ENCODE data around the gene CTBP1. TPM values are rescaled to one million over a fixed set of nuclear protein-coding genes. Genes with fewer than 3 reads are reported as not detected.

CTBP1 gene
- total and polyA plus RNA-seq, 2 experiments from 2014 or later = 74.0 to 192 TPM

GRCh38 chr4:1169691-1170096 is 79.2 kb downstream of the CTBP1 start:
- peaks cover 5% of the 10 kb centered on the region for H3K4me1 Mint-ChIP-seq
- Histone ChIP-seq H3K4me1 (ENCODE audit: insufficient read depth) (no peaks in the 10 kb centered on the region), H3K9me2 (ENCODE audit: insufficient read depth) (no peaks in the 10 kb centered on the region), H3K4me2 (no peak overlapping the region), H2AFZ (no peak overlapping the region), H4K20me1 (replicated peaks; ENCODE audit: insufficient read depth) (no peaks in the 10 kb centered on the region), H3K27me3 (ENCODE audit: insufficient read depth) (peaks cover 70% of the 10 kb centered on the region), H3K27ac (ENCODE audit: low read depth) (no peak overlapping the region), H3K36me3 (ENCODE audit: insufficient read depth) (no peaks in the 10 kb centered on the region), H3F3A (replicated peaks; ENCODE audit: low read depth) (no peaks in the 10 kb centered on the region), H3K4me3 (no peak overlapping the region), H3K79me2 (replicated peaks; ENCODE audit: insufficient read depth) (no peaks in the 10 kb centered on the region)
- peaks cover 3% of the 10 kb centered on the region; the same call in 1 of the 3 replicates for H3K36me3 Mint-ChIP-seq (ENCODE audit: low read depth)
- peaks cover 75% of the 10 kb centered on the region for H3K27me3 Mint-ChIP-seq (ENCODE audit: insufficient read depth, low read depth, poor library complexity)
- no peak overlapping the region for H3K4me3 Mint-ChIP-seq
- TF ChIP-seq, protein P1, sequence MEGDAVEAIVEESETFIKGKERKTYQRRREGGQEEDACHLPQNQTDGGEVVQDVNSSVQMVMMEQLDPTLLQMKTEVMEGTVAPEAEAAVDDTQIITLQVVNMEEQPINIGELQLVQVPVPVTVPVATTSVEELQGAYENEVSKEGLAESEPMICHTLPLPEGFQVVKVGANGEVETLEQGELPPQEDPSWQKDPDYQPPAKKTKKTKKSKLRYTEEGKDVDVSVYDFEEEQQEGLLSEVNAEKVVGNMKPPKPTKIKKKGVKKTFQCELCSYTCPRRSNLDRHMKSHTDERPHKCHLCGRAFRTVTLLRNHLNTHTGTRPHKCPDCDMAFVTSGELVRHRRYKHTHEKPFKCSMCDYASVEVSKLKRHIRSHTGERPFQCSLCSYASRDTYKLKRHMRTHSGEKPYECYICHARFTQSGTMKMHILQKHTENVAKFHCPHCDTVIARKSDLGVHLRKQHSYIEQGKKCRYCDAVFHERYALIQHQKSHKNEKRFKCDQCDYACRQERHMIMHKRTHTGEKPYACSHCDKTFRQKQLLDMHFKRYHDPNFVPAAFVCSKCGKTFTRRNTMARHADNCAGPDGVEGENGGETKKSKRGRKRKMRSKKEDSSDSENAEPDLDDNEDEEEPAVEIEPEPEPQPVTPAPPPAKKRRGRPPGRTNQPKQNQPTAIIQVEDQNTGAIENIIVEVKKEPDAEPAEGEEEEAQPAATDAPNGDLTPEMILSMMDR (conservative IDR thresholded peaks at IDR 0.05; ENCODE audit: low read depth in 2 of 2) = no peak
- TF ChIP-seq, protein P2, sequence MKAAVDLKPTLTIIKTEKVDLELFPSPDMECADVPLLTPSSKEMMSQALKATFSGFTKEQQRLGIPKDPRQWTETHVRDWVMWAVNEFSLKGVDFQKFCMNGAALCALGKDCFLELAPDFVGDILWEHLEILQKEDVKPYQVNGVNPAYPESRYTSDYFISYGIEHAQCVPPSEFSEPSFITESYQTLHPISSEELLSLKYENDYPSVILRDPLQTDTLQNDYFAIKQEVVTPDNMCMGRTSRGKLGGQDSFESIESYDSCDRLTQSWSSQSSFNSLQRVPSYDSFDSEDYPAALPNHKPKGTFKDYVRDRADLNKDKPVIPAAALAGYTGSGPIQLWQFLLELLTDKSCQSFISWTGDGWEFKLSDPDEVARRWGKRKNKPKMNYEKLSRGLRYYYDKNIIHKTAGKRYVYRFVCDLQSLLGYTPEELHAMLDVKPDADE (IDR thresholded peaks at IDR 0.05) = no peak
- TF ChIP-seq JUNB (IDR thresholded peaks at IDR 0.05; ENCODE audit: unreplicated experiment) (no peak), ZNF114 (CRISPR knock-in tag; IDR thresholded peaks at IDR 0.05) (no peak), NANOG (IDR thresholded peaks at IDR 0.05; ENCODE audit: borderline replicate concordance) (no peak), REST (IDR thresholded peaks at IDR 0.05; ENCODE audit: unreplicated experiment) (no peak), EZH2 (IDR thresholded peaks at IDR 0.05; ENCODE audit: low read depth, unreplicated experiment) (no peak), EZH2phosphoT487 (IDR thresholded peaks at IDR 0.05; ENCODE audit: unreplicated experiment) (no peak), STAT1 (IDR thresholded peaks at IDR 0.05; ENCODE audit: unreplicated experiment) (no peak)
- H3K9me3 Mint-ChIP-seq = peaks cover 3% of the 10 kb centered on the region; the same call in 2 of the 3 replicates
- ATAC-seq (no peak), DNase-seq (ENCODE audit: low spot score) (no peak)
- no peak overlapping the region for H3K27ac Mint-ChIP-seq

DNA sequence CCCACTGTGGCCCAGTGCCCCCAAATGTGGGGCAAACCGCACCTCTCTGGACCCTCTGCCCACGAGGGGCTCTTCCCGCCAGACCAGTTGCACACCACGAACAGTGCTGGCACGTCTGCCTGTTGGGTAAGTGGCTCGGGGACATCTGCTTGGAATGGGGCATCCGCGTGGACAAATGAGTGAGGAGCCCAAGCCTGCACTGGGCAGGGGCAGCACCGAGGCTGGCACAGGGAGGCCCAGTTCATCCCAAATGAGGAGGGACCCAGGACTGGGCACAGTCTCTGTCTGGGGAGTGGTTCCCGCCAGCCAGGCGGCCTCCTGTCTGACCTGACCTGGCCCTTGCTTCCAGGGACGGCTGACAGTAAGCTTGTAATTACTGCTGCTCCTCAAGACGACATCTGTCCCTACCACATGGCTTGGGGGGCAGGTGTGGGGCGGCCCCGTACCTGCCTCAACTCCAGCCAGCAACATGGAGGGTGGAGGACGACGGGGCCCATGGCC is 79.7 kb downstream of the CTBP1 start:
- no peak for DNase-seq (ENCODE audit: low spot score)
- peaks cover 3% of the 10 kb centered on the region; the same call in 1 of the 3 replicates for H3K36me3 Mint-ChIP-seq (ENCODE audit: low read depth)
- Histone ChIP-seq H3K27ac (ENCODE audit: low read depth) (no peak overlapping the region), H3K36me3 (ENCODE audit: insufficient read depth) (no peaks in the 10 kb centered on the region), H3K4me1 (ENCODE audit: insufficient read depth) (no peaks in the 10 kb centered on the region), H3K4me2 (no peak overlapping the region), H4K20me1 (replicated peaks; ENCODE audit: insufficient read depth) (no peaks in the 10 kb centered on the region), H3K27me3 (ENCODE audit: insufficient read depth) (peaks cover 66% of the 10 kb centered on the region), H3F3A (replicated peaks; ENCODE audit: low read depth) (no peaks in the 10 kb centered on the region), H3K9me2 (ENCODE audit: insufficient read depth) (no peaks in the 10 kb centered on the region), H3K79me2 (replicated peaks; ENCODE audit: insufficient read depth) (no peaks in the 10 kb centered on the region), H2AFZ (no peak overlapping the region), H3K4me3 (no peak overlapping the region)
- H3K27ac Mint-ChIP-seq = no peak overlapping the region
- H3K4me3 Mint-ChIP-seq = no peak overlapping the region
- H3K9me3 Mint-ChIP-seq = peaks cover 3% of the 10 kb centered on the region; the same call in 2 of the 3 replicates
- no peak for ATAC-seq
- peaks cover 75% of the 10 kb centered on the region for H3K27me3 Mint-ChIP-seq (ENCODE audit: insufficient read depth, low read depth, poor library complexity)
- peaks cover 5% of the 10 kb centered on the region for H3K4me1 Mint-ChIP-seq
- TF ChIP-seq JUNB (IDR thresholded peaks at IDR 0.05; ENCODE audit: unreplicated experiment) (no peak), REST (IDR thresholded peaks at IDR 0.05; ENCODE audit: unreplicated experiment) (no peak), POLR2AphosphoS5 (IDR thresholded peaks at IDR 0.05; ENCODE audit: low read depth) (no peak), STAT1 (IDR thresholded peaks at IDR 0.05; ENCODE audit: unreplicated experiment) (no peak), ZNF331 (CRISPR knock-in tag; IDR thresholded peaks at IDR 0.05; ENCODE audit: low read depth) (no peak)
- TF ChIP-seq, protein P2 (IDR thresholded peaks at IDR 0.05) = no peak

Measured in GM23338 (cell line).